ENCODE data around the gene ZNF362. TPM values are rescaled to one million over a fixed set of nuclear protein-coding genes. Genes with fewer than 3 reads are reported as not detected.

The ZNF362 gene
- polyA plus RNA-seq, 1 of the 3 experiments (the other 2 are of a cell fraction) = 17.1 TPM

DNA sequence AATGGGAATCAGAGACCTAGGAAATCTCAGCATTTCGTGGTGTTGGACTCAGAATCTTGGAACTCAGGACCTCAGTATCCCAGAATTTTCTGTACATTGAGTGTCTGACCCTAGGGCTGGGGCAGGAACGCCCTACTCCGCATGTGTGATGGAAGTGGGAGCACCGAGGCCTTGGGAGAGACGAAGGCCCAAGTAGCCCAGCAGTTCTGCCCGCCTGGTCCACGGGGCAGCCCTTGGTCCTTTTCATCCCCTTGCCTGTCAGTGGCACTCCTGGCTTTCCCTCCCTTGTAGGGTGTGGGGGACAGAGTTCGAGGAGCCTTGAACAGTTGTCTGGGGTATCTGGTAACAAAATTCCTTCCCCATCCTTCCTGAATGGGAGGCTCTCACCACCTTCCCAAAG lies 54.4 kb downstream of the ZNF362 start:
- Histone ChIP-seq H3K36me3 (replicated peaks in 1 of 2; ENCODE audit: control insufficient read depth in 1 of 2, insufficient read depth in 2 of 2, low read length in 1 of 2) (no peaks in the 10 kb centered on the region), H3K27me3 (ENCODE audit: insufficient read depth) (no peaks in the 10 kb centered on the region), H3K79me2 (ENCODE audit: insufficient read depth) (no peaks in the 10 kb centered on the region), H3K4me3 (ENCODE audit: low read depth in 2 of 2, low read length in 1 of 2) (no peak overlapping the region), H2AFZ (ENCODE audit: low read depth) (no peak overlapping the region), H3K9me3 (no peaks in the 10 kb centered on the region), H4K20me1 (ENCODE audit: insufficient read depth) (no peaks in the 10 kb centered on the region), H3K4me1 (ENCODE audit: control insufficient read depth in 1 of 2, insufficient read depth in 2 of 2, low read depth in 1 of 2, low read length in 1 of 2) (no peaks in the 10 kb centered on the region), H3K27ac (ENCODE audit: low read depth in 2 of 2, low read length in 1 of 2) (no peak overlapping the region), H3F3A (replicated peaks; ENCODE audit: insufficient read depth) (no peaks in the 10 kb centered on the region), H3K4me2 (no peak overlapping the region), H3K9ac (no peak overlapping the region), H3K9me2 (no peaks in the 10 kb centered on the region)
- ChIA-PET CTCF (no interaction called here), POLR2A (no interaction called here)
- 70% methylated on average over 7 of the region's 8 CpGs for WGBS (ENCODE audit: low lambda C conversion rate)
- no peak for DNase-seq
- TF ChIP-seq TAF1 (IDR thresholded peaks at IDR 0.05; ENCODE audit: borderline replicate concordance, low read depth, low read length) (no peak), RCOR1 (IDR thresholded peaks at IDR 0.05; ENCODE audit: low read length) (no peak)
- TF ChIP-seq, protein P1, sequence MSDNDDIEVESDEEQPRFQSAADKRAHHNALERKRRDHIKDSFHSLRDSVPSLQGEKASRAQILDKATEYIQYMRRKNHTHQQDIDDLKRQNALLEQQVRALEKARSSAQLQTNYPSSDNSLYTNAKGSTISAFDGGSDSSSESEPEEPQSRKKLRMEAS (IDR thresholded peaks at IDR 0.05; ENCODE audit: low read depth) = no peak

DNA sequence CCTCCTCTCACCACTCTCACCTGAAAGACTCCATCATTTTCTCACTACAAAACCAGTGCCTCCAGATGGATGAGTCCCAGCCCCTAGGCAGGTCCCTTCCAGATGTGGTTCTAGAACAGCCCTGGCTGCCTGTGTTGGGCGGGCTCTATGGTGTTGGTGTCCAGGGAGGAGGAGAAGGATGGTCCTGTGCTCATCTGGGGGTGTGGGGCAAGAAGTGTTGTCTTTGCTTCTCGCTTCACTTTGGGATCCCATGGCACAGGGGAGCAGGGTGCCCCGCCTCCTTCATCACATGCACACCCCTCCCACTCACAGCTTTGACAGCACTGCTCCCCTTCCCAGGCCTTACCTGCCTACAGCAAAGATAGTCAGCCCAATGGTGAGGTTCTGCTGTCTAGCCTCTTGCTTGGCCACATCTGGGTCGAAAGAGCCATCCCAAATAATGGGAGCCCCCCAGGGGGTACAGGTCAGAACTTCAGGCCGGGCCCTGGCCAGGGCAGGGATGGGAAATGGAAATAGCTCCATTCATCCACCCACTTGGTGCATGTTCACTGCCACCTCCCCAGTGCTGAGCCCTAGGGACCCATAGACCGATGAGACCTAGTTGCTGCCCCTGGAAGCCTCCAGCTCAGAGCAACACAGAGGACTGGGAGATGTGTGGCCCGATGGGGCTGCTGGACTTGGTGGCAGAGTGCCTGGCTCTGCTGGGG lies 55.6 kb downstream of the ZNF362 start:
- Histone ChIP-seq H4K20me1 (ENCODE audit: insufficient read depth) (no peaks in the 10 kb centered on the region), H2AFZ (ENCODE audit: low read depth) (no peak overlapping the region), H3K4me3 (ENCODE audit: low read depth in 2 of 2, low read length in 1 of 2) (no peak overlapping the region), H3F3A (replicated peaks; ENCODE audit: insufficient read depth) (no peaks in the 10 kb centered on the region), H3K79me2 (ENCODE audit: insufficient read depth) (no peaks in the 10 kb centered on the region), H3K27ac (ENCODE audit: low read depth in 2 of 2, low read length in 1 of 2) (no peak overlapping the region), H3K9me3 (no peaks in the 10 kb centered on the region), H3K4me1 (ENCODE audit: control insufficient read depth in 1 of 2, insufficient read depth in 2 of 2, low read depth in 1 of 2, low read length in 1 of 2) (no peaks in the 10 kb centered on the region), H3K36me3 (replicated peaks in 1 of 2; ENCODE audit: control insufficient read depth in 1 of 2, insufficient read depth in 2 of 2, low read length in 1 of 2) (no peaks in the 10 kb centered on the region), H3K9me2 (no peaks in the 10 kb centered on the region), H3K4me2 (no peak overlapping the region), H3K9ac (no peak overlapping the region), H3K27me3 (ENCODE audit: insufficient read depth) (no peaks in the 10 kb centered on the region)
- CTCF ChIA-PET = interaction anchor here (2.4 kb wide), 1 partner anchor 16 kb away, joined by 16 read pairs; no protein-coding TSS in a partner anchor
- POLR2A ChIA-PET = interaction anchor here (0.9 kb wide), 1 partner anchor 9 kb away, joined by 3 read pairs; the partner anchor contains the start of gene A3GALT2
- DNase-seq = no peak
- WGBS (ENCODE audit: low lambda C conversion rate) = 82% methylated on average over 3 of the region's 7 CpGs
- no peak for TF ChIP-seq GATA2 (CRISPR knock-in tag; IDR thresholded peaks at IDR 0.05)
- no peak for TF ChIP-seq TEAD4 (IDR thresholded peaks at IDR 0.05; ENCODE audit: borderline replicate concordance, insufficient read depth)
- TF ChIP-seq, protein P2, sequence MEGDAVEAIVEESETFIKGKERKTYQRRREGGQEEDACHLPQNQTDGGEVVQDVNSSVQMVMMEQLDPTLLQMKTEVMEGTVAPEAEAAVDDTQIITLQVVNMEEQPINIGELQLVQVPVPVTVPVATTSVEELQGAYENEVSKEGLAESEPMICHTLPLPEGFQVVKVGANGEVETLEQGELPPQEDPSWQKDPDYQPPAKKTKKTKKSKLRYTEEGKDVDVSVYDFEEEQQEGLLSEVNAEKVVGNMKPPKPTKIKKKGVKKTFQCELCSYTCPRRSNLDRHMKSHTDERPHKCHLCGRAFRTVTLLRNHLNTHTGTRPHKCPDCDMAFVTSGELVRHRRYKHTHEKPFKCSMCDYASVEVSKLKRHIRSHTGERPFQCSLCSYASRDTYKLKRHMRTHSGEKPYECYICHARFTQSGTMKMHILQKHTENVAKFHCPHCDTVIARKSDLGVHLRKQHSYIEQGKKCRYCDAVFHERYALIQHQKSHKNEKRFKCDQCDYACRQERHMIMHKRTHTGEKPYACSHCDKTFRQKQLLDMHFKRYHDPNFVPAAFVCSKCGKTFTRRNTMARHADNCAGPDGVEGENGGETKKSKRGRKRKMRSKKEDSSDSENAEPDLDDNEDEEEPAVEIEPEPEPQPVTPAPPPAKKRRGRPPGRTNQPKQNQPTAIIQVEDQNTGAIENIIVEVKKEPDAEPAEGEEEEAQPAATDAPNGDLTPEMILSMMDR (IDR thresholded peaks at IDR 0.05) = no peak
- no peak for TF ChIP-seq RXRA (IDR thresholded peaks at IDR 0.05; ENCODE audit: borderline replicate concordance, low read depth)
- no peak for TF ChIP-seq TCF12 (IDR thresholded peaks at IDR 0.05)
- TF ChIP-seq NFIC (IDR thresholded peaks at IDR 0.05; ENCODE audit: borderline replicate concordance) = no peak
- TF ChIP-seq, protein P3, sequence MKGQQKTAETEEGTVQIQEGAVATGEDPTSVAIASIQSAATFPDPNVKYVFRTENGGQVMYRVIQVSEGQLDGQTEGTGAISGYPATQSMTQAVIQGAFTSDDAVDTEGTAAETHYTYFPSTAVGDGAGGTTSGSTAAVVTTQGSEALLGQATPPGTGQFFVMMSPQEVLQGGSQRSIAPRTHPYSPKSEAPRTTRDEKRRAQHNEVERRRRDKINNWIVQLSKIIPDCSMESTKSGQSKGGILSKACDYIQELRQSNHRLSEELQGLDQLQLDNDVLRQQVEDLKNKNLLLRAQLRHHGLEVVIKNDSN (IDR thresholded peaks at IDR 0.05; ENCODE audit: borderline replicate concordance, low read depth) = no peak
- TF ChIP-seq EZH2phosphoT487 (IDR thresholded peaks at IDR 0.05; ENCODE audit: borderline replicate concordance, low read depth) = no peak
- no peak for TF ChIP-seq SIN3A (IDR thresholded peaks at IDR 0.05; ENCODE audit: borderline replicate concordance, low read depth, low read length)
- no peak for TF ChIP-seq POLR2AphosphoS5 (IDR thresholded peaks at IDR 0.05; ENCODE audit: low read depth, low read length)
- TF ChIP-seq MEF2A (IDR thresholded peaks at IDR 0.05; ENCODE audit: borderline replicate concordance, low read depth) = no peak
- no peak for TF ChIP-seq CHD2 (IDR thresholded peaks at IDR 0.05; ENCODE audit: low read length, partially characterized antibody)
- TF ChIP-seq, protein P4, sequence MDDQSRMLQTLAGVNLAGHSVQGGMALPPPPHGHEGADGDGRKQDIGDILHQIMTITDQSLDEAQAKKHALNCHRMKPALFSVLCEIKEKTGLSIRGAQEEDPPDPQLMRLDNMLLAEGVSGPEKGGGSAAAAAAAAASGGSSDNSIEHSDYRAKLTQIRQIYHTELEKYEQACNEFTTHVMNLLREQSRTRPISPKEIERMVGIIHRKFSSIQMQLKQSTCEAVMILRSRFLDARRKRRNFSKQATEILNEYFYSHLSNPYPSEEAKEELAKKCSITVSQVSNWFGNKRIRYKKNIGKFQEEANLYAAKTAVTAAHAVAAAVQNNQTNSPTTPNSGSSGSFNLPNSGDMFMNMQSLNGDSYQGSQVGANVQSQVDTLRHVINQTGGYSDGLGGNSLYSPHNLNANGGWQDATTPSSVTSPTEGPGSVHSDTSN (IDR thresholded peaks at IDR 0.05) = no peak
- no peak for TF ChIP-seq JUND (IDR thresholded peaks at IDR 0.05)

Measured in SK-N-SH (cell line).